Measurements from ENCODE around the gene LBH.

GRCh38 chr2:30191107-30191506, 40.2 kb upstream of the LBH start:
- TF ChIP-seq EP300 (IDR thresholded peaks at IDR 0.05) (no peak), POLR2A (IDR thresholded peaks at IDR 0.05) (no peak)
- TF ChIP-seq, protein P1, sequence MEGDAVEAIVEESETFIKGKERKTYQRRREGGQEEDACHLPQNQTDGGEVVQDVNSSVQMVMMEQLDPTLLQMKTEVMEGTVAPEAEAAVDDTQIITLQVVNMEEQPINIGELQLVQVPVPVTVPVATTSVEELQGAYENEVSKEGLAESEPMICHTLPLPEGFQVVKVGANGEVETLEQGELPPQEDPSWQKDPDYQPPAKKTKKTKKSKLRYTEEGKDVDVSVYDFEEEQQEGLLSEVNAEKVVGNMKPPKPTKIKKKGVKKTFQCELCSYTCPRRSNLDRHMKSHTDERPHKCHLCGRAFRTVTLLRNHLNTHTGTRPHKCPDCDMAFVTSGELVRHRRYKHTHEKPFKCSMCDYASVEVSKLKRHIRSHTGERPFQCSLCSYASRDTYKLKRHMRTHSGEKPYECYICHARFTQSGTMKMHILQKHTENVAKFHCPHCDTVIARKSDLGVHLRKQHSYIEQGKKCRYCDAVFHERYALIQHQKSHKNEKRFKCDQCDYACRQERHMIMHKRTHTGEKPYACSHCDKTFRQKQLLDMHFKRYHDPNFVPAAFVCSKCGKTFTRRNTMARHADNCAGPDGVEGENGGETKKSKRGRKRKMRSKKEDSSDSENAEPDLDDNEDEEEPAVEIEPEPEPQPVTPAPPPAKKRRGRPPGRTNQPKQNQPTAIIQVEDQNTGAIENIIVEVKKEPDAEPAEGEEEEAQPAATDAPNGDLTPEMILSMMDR (IDR thresholded peaks at IDR 0.05): no peak

Measured in gastroesophageal sphincter (tissue), 3 donors.